HG02759 (cell line): ENCODE data around the gene VPS8.

Source experiments
- ATAC-seq: cut with Tn5 transposase; IDR thresholded peaks from one replicate; pipeline ENCODE4 v1.9.1; 2021; ENCODE audit warnings: mild to moderate bottlenecking, moderate library complexity; ENCODE audit not compliant: unreplicated experiment

VPS8 gene

GRCh38 chr3:184811663-184811998, 335 bp upstream of the VPS8 start:
- ATAC-seq = no peak

- ATAC-seq = peak; percentile 23
Measured at GRCh38 chr3:184812662-184813042, 686 bp downstream of the VPS8 start.

GRCh38 chr3:184813357-184813756, 1.4 kb downstream of the VPS8 start:
- no peak for ATAC-seq

- no peak for ATAC-seq
Measured at GRCh38 chr3:184814214-184814613, 2.2 kb downstream of the VPS8 start.

- no peak for ATAC-seq
Measured at GRCh38 chr3:184815046-184815930, 3.3 kb downstream of the VPS8 start.

- no peak for ATAC-seq
Measured at GRCh38 chr3:184816614-184817013, 4.6 kb downstream of the VPS8 start.

- ATAC-seq = no peak
Measured at GRCh38 chr3:184820525-184820924, 8.6 kb downstream of the VPS8 start.

- ATAC-seq = no peak
Measured at GRCh38 chr3:184821034-184821433, 9.1 kb downstream of the VPS8 start.

- ATAC-seq = no peak
Measured at GRCh38 chr3:184822081-184822480, 10.1 kb downstream of the VPS8 start.

GRCh38 chr3:184822654-184823053, 10.7 kb downstream of the VPS8 start:
- no peak for ATAC-seq

GRCh38 chr3:184823990-184824389, 12.0 kb downstream of the VPS8 start:
- no peak for ATAC-seq

GRCh38 chr3:184825121-184825820, 13.3 kb downstream of the VPS8 start:
- ATAC-seq = no peak

GRCh38 chr3:184827572-184827971, 15.6 kb downstream of the VPS8 start:
- no peak for ATAC-seq

- no peak for ATAC-seq
Measured at GRCh38 chr3:184832044-184832443, 20.1 kb downstream of the VPS8 start.

- no peak for ATAC-seq
Measured at GRCh38 chr3:184832903-184833302, 20.9 kb downstream of the VPS8 start.

GRCh38 chr3:184836090-184836822, 24.3 kb downstream of the VPS8 start:
- no peak for ATAC-seq

- no peak for ATAC-seq
Measured at GRCh38 chr3:184842433-184842832, 30.5 kb downstream of the VPS8 start.

GRCh38 chr3:184845819-184846218, 33.9 kb downstream of the VPS8 start:
- no peak for ATAC-seq

- no peak for ATAC-seq
Measured at GRCh38 chr3:184846496-184846895, 34.5 kb downstream of the VPS8 start.

GRCh38 chr3:184848934-184849333, 37.0 kb downstream of the VPS8 start:
- no peak for ATAC-seq

- no peak for ATAC-seq
Measured at GRCh38 chr3:184850201-184850600, 38.2 kb downstream of the VPS8 start.

GRCh38 chr3:184857099-184857498, 45.1 kb downstream of the VPS8 start:
- ATAC-seq = no peak
